K562 (cell line): ENCODE measurements around the gene CHD8. TPM values are rescaled to one million over a fixed set of nuclear protein-coding genes. Genes with fewer than 3 reads are reported as not detected.

Source experiments
- ASH1L ChIP-seq: fragments of 450-650 bp; IDR thresholded peaks from 2 replicates; pipeline ENCODE4 v1.6.1; 2018; ENCODE audit warnings: borderline replicate concordance, mild to moderate bottlenecking, low read depth; ENCODE audit not compliant: partially characterized antibody
- ATF4 ChIP-seq: fragments of 450-650 bp; formaldehyde crosslinking; IDR thresholded peaks from 2 replicates; pipeline ENCODE4 v1.4.0; 2022; ENCODE audit warnings: mild to moderate bottlenecking, moderate library complexity
- EGR1 ChIP-seq: fragments of 450-650 bp; conservative IDR thresholded peaks from 2 replicates; pipeline ENCODE4 v1.6.1; 2017; ENCODE audit warnings: mild to moderate bottlenecking
- HNRNPLL ChIP-seq: fragments of 200-400 bp; formaldehyde crosslinking; IDR thresholded peaks from 2 replicates; pipeline ENCODE4 v1.6.1; 2017; ENCODE audit warnings: low read length, low read depth, mild to moderate bottlenecking; ENCODE audit not compliant: poor library complexity, severe bottlenecking
- JUNB ChIP-seq: fragments of 450-650 bp; formaldehyde crosslinking; conservative IDR thresholded peaks from 2 replicates; pipeline ENCODE4 v1.4.0; 2020; ENCODE audit warnings: mild to moderate bottlenecking
- KLF10 ChIP-seq: fragments of 250-450 bp; sonication (Bioruptor Pico); IDR thresholded peaks from 2 replicates; pipeline ENCODE4 v1.6.1; 2021; ENCODE audit warnings: matching md5 sums
- MBD2 ChIP-seq: sonication (generic); IDR thresholded peaks from 2 replicates; pipeline ENCODE4 v1.6.1; 2016; ENCODE audit warnings: low read depth, borderline replicate concordance
- NCOR1 ChIP-seq: fragments of 450-650 bp; IDR thresholded peaks from 2 replicates; pipeline ENCODE4 v1.6.1; 2016; ENCODE audit warnings: mild to moderate bottlenecking, moderate library complexity
- OTX1 ChIP-seq: fragments of 450-650 bp; formaldehyde crosslinking; IDR thresholded peaks from 2 replicates; pipeline ENCODE4 v1.4.0; 2022; ENCODE audit warnings: mild to moderate bottlenecking
- PML ChIP-seq: IDR thresholded peaks from 2 replicates; pipeline ENCODE4 v1.6.1; 2012; ENCODE audit warnings: low read length, inconsistent platforms
- RB1 ChIP-seq: fragments of 450-650 bp; IDR thresholded peaks from 2 replicates; pipeline ENCODE4 v1.6.1; 2017; ENCODE audit warnings: low read depth, mild to moderate bottlenecking
- SIRT6 ChIP-seq: IDR thresholded peaks from one replicate; pipeline ENCODE4 v1.6.1; 2012; ENCODE audit warnings: low read depth, mild to moderate bottlenecking, control low read depth, inconsistent platforms, low read length, moderate library complexity
- SNIP1 ChIP-seq: fragments of 450-650 bp; IDR thresholded peaks from 2 replicates; pipeline ENCODE4 v1.7.1; 2017; ENCODE audit warnings: low read depth, mild to moderate bottlenecking
- TAF15 ChIP-seq: fragments of 200-400 bp; formaldehyde crosslinking; IDR thresholded peaks from 2 replicates; pipeline ENCODE4 v1.6.1; 2017; ENCODE audit warnings: mild to moderate bottlenecking, low read depth, low read length, moderate library complexity
- WHSC1 ChIP-seq: IDR thresholded peaks from one replicate; pipeline ENCODE4 v1.6.1; 2012; ENCODE audit warnings: low read length, control low read depth, inconsistent platforms
- ZNF124 ChIP-seq: sonication (generic); formaldehyde crosslinking; IDR thresholded peaks from 2 replicates; pipeline ENCODE4 v1.8.1; 2022; ENCODE audit warnings: missing genetic modification reagents
- ZNF197 ChIP-seq: fragments of 200-800 bp; sonication (Bioruptor generic); IDR thresholded peaks from 2 replicates; pipeline ENCODE4 v1.6.1; 2016; ENCODE audit warnings: low read depth, missing genetic modification characterization, missing compliant biosample characterization
- ZNF232 ChIP-seq: sonication (generic); formaldehyde crosslinking; IDR thresholded peaks from 2 replicates; pipeline ENCODE4 v1.8.0; 2022; ENCODE audit warnings: mild to moderate bottlenecking, missing genetic modification reagents
- ZNF263 ChIP-seq: sonication (generic); formaldehyde crosslinking; IDR thresholded peaks from 2 replicates; pipeline ENCODE4 v1.8.0; 2022; ENCODE audit warnings: mild to moderate bottlenecking, missing genetic modification reagents, borderline replicate concordance
- ZNF586 ChIP-seq: fragments of 450-650 bp; formaldehyde crosslinking; conservative IDR thresholded peaks from 2 replicates; pipeline ENCODE4 v1.4.0; 2020; ENCODE audit warnings: mild to moderate bottlenecking, moderate library complexity
- ZNF644 ChIP-seq: fragments of 200-800 bp; sonication (Bioruptor generic); IDR thresholded peaks from 2 replicates; pipeline ENCODE4 v1.6.1; 2016; ENCODE audit warnings: low read depth, missing genetic modification characterization, missing compliant biosample characterization
- ZSCAN32 ChIP-seq: fragments of 450-650 bp; formaldehyde crosslinking; IDR thresholded peaks from 2 replicates; pipeline ENCODE4 v1.4.0; 2020; ENCODE audit warnings: mild to moderate bottlenecking, moderate library complexity
- polyA plus RNA-seq, 8 experiments: library from polyadenylated mRNA; depleted of rRNA in 4 of 8; stranded (reverse) in 5 of 8; unstranded in 3 of 8; fragments of >200 nt; fragmentation: Nextera tagmentation in 2 of 8; fragmentation: Illumina TruSeq in 1 of 8; extraction: Ambion mirVana in 2 of 8; extraction: Trizol in 1 of 8; gene quantifications; 2 replicates each; pipeline versions ENCODE4 v1.2.1 to v1.2.3, GENCODE V29; 2011 to 2014; ENCODE audit warnings: inconsistent platforms in 1 of 8, missing spikeins in 1 of 8
- total RNA-seq, 7 experiments: library from RNA; depleted of rRNA in 6 of 7; stranded (reverse); fragments of >200 nt in 6 of 7; fragmentation: Illumina TruSeq in 2 of 7; extraction: Trizol in 2 of 7; gene quantifications; 2 replicates each; pipeline versions ENCODE4 v1.2.1 to v1.2.3, GENCODE V29; 2011 to 2021; ENCODE audit warnings: low replicate concordance in 1 of 7
- TF ChIP-seq, protein P1 (sequence below): sonication (generic); formaldehyde crosslinking; IDR thresholded peaks from 2 replicates; pipeline ENCODE4 v1.9.0; 2022; ENCODE audit warnings: mild to moderate bottlenecking, missing genetic modification reagents
- TF ChIP-seq, protein P2 (sequence below), 2 experiments: fragments of 450-650 bp; IDR thresholded peaks; 2 replicates each; pipeline ENCODE4 v1.6.1; 2016
- TF ChIP-seq, protein P3 (sequence below): sonication (generic); formaldehyde crosslinking; IDR thresholded peaks from 2 replicates; pipeline ENCODE4 v1.9.0; 2022; ENCODE audit warnings: mild to moderate bottlenecking, missing genetic modification reagents
- TF ChIP-seq, protein P4 (sequence below): fragments of 450-650 bp; IDR thresholded peaks from 2 replicates; pipeline ENCODE4 v1.6.1; 2017; ENCODE audit warnings: mild to moderate bottlenecking, moderate library complexity

CHD8 gene
- total and polyA plus RNA-seq, 9 of the 15 experiments (the other 6 are each of a cell fraction or from before 2014, with no cell fraction given), result 11.1 to 51.2 (median 32.8) TPM

- TF ChIP-seq, protein P1, sequence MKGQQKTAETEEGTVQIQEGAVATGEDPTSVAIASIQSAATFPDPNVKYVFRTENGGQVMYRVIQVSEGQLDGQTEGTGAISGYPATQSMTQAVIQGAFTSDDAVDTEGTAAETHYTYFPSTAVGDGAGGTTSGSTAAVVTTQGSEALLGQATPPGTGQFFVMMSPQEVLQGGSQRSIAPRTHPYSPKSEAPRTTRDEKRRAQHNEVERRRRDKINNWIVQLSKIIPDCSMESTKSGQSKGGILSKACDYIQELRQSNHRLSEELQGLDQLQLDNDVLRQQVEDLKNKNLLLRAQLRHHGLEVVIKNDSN, result 0 out of 2 replicates have a peak, but pooled peaks have one; percentile 21
- TF ChIP-seq ZNF232 (no peak), ZNF263 (CRISPR knock-in tag) (no peak), NCOR1 (peak; percentile 37; the same call in 1 of the 2 replicates), SIRT6 (no peak), MBD2 (peak; percentile 17; the same call in 1 of the 2 replicates), ZNF644 (tag) (no peak), SNIP1 (peak; percentile 89), WHSC1 (no peak), TAF15 (no peak), JUNB (CRISPR knock-in tag) (no peak), PML (peak; percentile 63; the same call in 1 of the 2 replicates), KLF10 (CRISPR knock-in tag) (no peak), ZNF124 (CRISPR knock-in tag) (no peak), HNRNPLL (peak; percentile 72), ATF4 (no peak), ZNF197 (CRISPR knock-in tag) (no peak), ZSCAN32 (CRISPR knock-in tag) (no peak), ZNF586 (CRISPR knock-in tag) (no peak), OTX1 (peak; percentile 76; the same call in 1 of the 2 replicates), EGR1 (peak; percentile 83), RB1 (no peak), ASH1L (no peak)
- TF ChIP-seq, protein P2, sequence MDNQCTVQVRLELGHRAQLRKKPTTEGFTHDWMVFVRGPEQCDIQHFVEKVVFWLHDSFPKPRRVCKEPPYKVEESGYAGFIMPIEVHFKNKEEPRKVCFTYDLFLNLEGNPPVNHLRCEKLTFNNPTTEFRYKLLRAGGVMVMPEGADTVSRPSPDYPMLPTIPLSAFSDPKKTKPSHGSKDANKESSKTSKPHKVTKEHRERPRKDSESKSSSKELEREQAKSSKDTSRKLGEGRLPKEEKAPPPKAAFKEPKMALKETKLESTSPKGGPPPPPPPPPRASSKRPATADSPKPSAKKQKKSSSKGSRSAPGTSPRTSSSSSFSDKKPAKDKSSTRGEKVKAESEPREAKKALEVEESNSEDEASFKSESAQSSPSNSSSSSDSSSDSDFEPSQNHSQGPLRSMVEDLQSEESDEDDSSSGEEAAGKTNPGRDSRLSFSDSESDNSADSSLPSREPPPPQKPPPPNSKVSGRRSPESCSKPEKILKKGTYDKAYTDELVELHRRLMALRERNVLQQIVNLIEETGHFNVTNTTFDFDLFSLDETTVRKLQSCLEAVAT (IDR thresholded peaks at IDR 0.05), result peak in 1 of 2 experiments; percentile 65; a peak in 1 of 4 replicates
- TF ChIP-seq, protein P3, sequence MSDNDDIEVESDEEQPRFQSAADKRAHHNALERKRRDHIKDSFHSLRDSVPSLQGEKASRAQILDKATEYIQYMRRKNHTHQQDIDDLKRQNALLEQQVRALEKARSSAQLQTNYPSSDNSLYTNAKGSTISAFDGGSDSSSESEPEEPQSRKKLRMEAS, result no peak
- TF ChIP-seq, protein P4, sequence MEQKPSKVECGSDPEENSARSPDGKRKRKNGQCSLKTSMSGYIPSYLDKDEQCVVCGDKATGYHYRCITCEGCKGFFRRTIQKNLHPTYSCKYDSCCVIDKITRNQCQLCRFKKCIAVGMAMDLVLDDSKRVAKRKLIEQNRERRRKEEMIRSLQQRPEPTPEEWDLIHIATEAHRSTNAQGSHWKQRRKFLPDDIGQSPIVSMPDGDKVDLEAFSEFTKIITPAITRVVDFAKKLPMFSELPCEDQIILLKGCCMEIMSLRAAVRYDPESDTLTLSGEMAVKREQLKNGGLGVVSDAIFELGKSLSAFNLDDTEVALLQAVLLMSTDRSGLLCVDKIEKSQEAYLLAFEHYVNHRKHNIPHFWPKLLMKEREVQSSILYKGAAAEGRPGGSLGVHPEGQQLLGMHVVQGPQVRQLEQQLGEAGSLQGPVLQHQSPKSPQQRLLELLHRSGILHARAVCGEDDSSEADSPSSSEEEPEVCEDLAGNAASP, result no peak
Observed at GRCh38 chr14:21476925-21477681, 21.2 kb upstream of the CHD8 start, which contains the start of the genes RAB2B and TOX4 (continued).
